Measurements from ENCODE around the gene AGBL2.
A peak's percentile ranks its signal among the peaks of the same experiment; 100 is the strongest.

The AGBL2 gene

GRCh38 chr11:47631473-47631872, 83.7 kb downstream of the AGBL2 start:
- Histone ChIP-seq H2BK5ac (ENCODE audit: low read depth, low read length, poor library complexity) (no peak overlapping the region), H3K4me2 (ENCODE audit: low read length) (no peak overlapping the region)
- DNase-seq = peak; percentile 78 to 93

GRCh38 chr11:47628026-47628425, 87.1 kb downstream of the AGBL2 start:
- H3K79me2 ChIP-seq (ENCODE audit: control insufficient read depth, insufficient read depth, low read length, poor library complexity) = no peaks in the 10 kb centered on the region
- no peak overlapping the region for H2AFZ ChIP-seq (ENCODE audit: insufficient read depth, low read length, poor library complexity)
- H3K27me3 ChIP-seq (ENCODE audit: insufficient read depth, low read length) = no peaks in the 10 kb centered on the region
- no CpG with 5 or more reads among the region's 4 CpGs for WGBS (ENCODE audit: extremely low coverage, insufficient coverage, insufficient read length)
- H3K36me3 ChIP-seq (ENCODE audit: control insufficient read depth in 1 of 2, insufficient read depth in 2 of 2, low read length in 2 of 2) = peaks cover 39 to 50% of the 10 kb centered on the region in 2 experiments
- no peak overlapping the region for H2BK5ac ChIP-seq (ENCODE audit: low read depth, low read length, poor library complexity)
- no peak overlapping the region for H3K27ac ChIP-seq (ENCODE audit: low read depth, low read length)
- no peak overlapping the region for H2AK5ac ChIP-seq (ENCODE audit: low read length)
- no peak overlapping the region for H3K18ac ChIP-seq (ENCODE audit: low read length)
- H3K9ac ChIP-seq (ENCODE audit: low read length) = no peak overlapping the region
- DNase-seq = no peak
- no peak overlapping the region for H4K12ac ChIP-seq (ENCODE audit: low read depth, low read length)
- no peaks in the 10 kb centered on the region for H3K4me1 ChIP-seq (ENCODE audit: control insufficient read depth in 1 of 2, insufficient read depth in 2 of 2, low read length in 2 of 2)
- H4K8ac ChIP-seq (ENCODE audit: low read depth, low read length) = no peak overlapping the region
- no peaks in the 10 kb centered on the region for H3K79me1 ChIP-seq (ENCODE audit: low read length)
- H3K4me2 ChIP-seq (ENCODE audit: low read length) = no peak overlapping the region
- no peak overlapping the region for H3K23ac ChIP-seq (ENCODE audit: low read length)
- H3K4me3 ChIP-seq (ENCODE audit: low read depth, low read length) = no peak overlapping the region
- no peak overlapping the region for H3K14ac ChIP-seq (ENCODE audit: low read length)
- no peak overlapping the region for H2BK12ac ChIP-seq (ENCODE audit: low read length)
- H4K91ac ChIP-seq (ENCODE audit: low read depth, low read length) = no peak overlapping the region
- no peak overlapping the region for H2BK120ac ChIP-seq (ENCODE audit: insufficient read depth, low read length, poor library complexity)
- H3K4ac ChIP-seq (ENCODE audit: low read depth, low read length) = no peak overlapping the region
- H3K9me3 ChIP-seq (ENCODE audit: insufficient read depth, low read depth, low read length) = no peaks in the 10 kb centered on the region

More at GRCh38 chr11:47631473-47631872, 83.7 kb downstream of the AGBL2 start:
- H4K12ac ChIP-seq (ENCODE audit: low read depth, low read length) = no peak overlapping the region
- H2BK120ac ChIP-seq (ENCODE audit: insufficient read depth, low read length, poor library complexity) = no peak overlapping the region
- H3K9me3 ChIP-seq (ENCODE audit: insufficient read depth, low read depth, low read length) = no peaks in the 10 kb centered on the region
- no peak overlapping the region for H2AK5ac ChIP-seq (ENCODE audit: low read length)
- no peak overlapping the region for H2AFZ ChIP-seq (ENCODE audit: insufficient read depth, low read length, poor library complexity)
- H3K18ac ChIP-seq (ENCODE audit: low read length) = no peak overlapping the region
- H3K36me3 ChIP-seq (ENCODE audit: control insufficient read depth in 1 of 2, insufficient read depth in 2 of 2, low read length in 2 of 2) = peaks cover 34 to 42% of the 10 kb centered on the region in 2 experiments
- H3K27me3 ChIP-seq (ENCODE audit: insufficient read depth, low read length) = no peaks in the 10 kb centered on the region
- no peak overlapping the region for H4K8ac ChIP-seq (ENCODE audit: low read depth, low read length)
- no peaks in the 10 kb centered on the region for H3K79me1 ChIP-seq (ENCODE audit: low read length)
- no peak overlapping the region for H2BK12ac ChIP-seq (ENCODE audit: low read length)
- no peaks in the 10 kb centered on the region for H3K79me2 ChIP-seq (ENCODE audit: control insufficient read depth, insufficient read depth, low read length, poor library complexity)
- H3K4me1 ChIP-seq (ENCODE audit: control insufficient read depth in 1 of 2, insufficient read depth in 2 of 2, low read length in 2 of 2) = no peaks in the 10 kb centered on the region
- H3K14ac ChIP-seq (ENCODE audit: low read length) = no peak overlapping the region
- WGBS (ENCODE audit: extremely low coverage, insufficient coverage, insufficient read length) = no CpG with 5 or more reads among the region's 5 CpGs
- H3K9ac ChIP-seq (ENCODE audit: low read length) = no peak overlapping the region
- no peak overlapping the region for H3K4ac ChIP-seq (ENCODE audit: low read depth, low read length)
- no peak overlapping the region for H3K23ac ChIP-seq (ENCODE audit: low read length)
- H3K4me3 ChIP-seq (ENCODE audit: low read depth, low read length) = no peak overlapping the region
- no peak overlapping the region for H3K27ac ChIP-seq (ENCODE audit: low read depth, low read length)
- H4K91ac ChIP-seq (ENCODE audit: low read depth, low read length) = no peak overlapping the region

- no peak overlapping the region for H2AFZ ChIP-seq (ENCODE audit: insufficient read depth, low read length, poor library complexity)
- whole genome bisulfite sequencing (ENCODE audit: extremely low coverage, insufficient coverage, insufficient read length) = no CpG with 5 or more reads among the region's 8 CpGs
- H3K4me3 ChIP-seq (ENCODE audit: low read depth, low read length) = no peak overlapping the region
- no peak overlapping the region for H2BK12ac ChIP-seq (ENCODE audit: low read length)
- H4K91ac ChIP-seq (ENCODE audit: low read depth, low read length) = no peak overlapping the region
- H3K4me1 ChIP-seq (ENCODE audit: control insufficient read depth in 1 of 2, insufficient read depth in 2 of 2, low read length in 2 of 2) = no peaks in the 10 kb centered on the region
- no peak overlapping the region for H3K23ac ChIP-seq (ENCODE audit: low read length)
- H4K8ac ChIP-seq (ENCODE audit: low read depth, low read length) = no peak overlapping the region
- DNase-seq = no peak
- H3K36me3 ChIP-seq (ENCODE audit: control insufficient read depth in 1 of 2, insufficient read depth in 2 of 2, low read length in 2 of 2) = peaks cover 45 to 52% of the 10 kb centered on the region in 2 experiments
- no peak overlapping the region for H2BK120ac ChIP-seq (ENCODE audit: insufficient read depth, low read length, poor library complexity)
- no peak overlapping the region for H3K4ac ChIP-seq (ENCODE audit: low read depth, low read length)
- H3K27me3 ChIP-seq (ENCODE audit: insufficient read depth, low read length) = no peaks in the 10 kb centered on the region
- H3K27ac ChIP-seq (ENCODE audit: low read depth, low read length) = no peak overlapping the region
- no peak overlapping the region for H2AK5ac ChIP-seq (ENCODE audit: low read length)
- no peak overlapping the region for H2BK5ac ChIP-seq (ENCODE audit: low read depth, low read length, poor library complexity)
- H3K9me3 ChIP-seq (ENCODE audit: insufficient read depth, low read depth, low read length) = no peaks in the 10 kb centered on the region
- no peak overlapping the region for H3K4me2 ChIP-seq (ENCODE audit: low read length)
- H3K79me2 ChIP-seq (ENCODE audit: control insufficient read depth, insufficient read depth, low read length, poor library complexity) = no peaks in the 10 kb centered on the region
- no peak overlapping the region for H4K12ac ChIP-seq (ENCODE audit: low read depth, low read length)
- no peak overlapping the region for H3K18ac ChIP-seq (ENCODE audit: low read length)
- H3K14ac ChIP-seq (ENCODE audit: low read length) = no peak overlapping the region
- no peaks in the 10 kb centered on the region for H3K79me1 ChIP-seq (ENCODE audit: low read length)
- no peak overlapping the region for H3K9ac ChIP-seq (ENCODE audit: low read length)
Observed at GRCh38 chr11:47626234-47626633, 88.9 kb downstream of the AGBL2 start.

GRCh38 chr11:47620836-47621378, 94.3 kb downstream of the AGBL2 start:
- H3K4me3 ChIP-seq (ENCODE audit: low read depth, low read length) = no peak overlapping the region
- H3K4me1 ChIP-seq (ENCODE audit: control insufficient read depth in 1 of 2, insufficient read depth in 2 of 2, low read length in 2 of 2) = no peaks in the 10 kb centered on the region
- DNase-seq = no peak
- H3K27ac ChIP-seq (ENCODE audit: low read depth, low read length) = no peak overlapping the region
- no peak overlapping the region for H4K8ac ChIP-seq (ENCODE audit: low read depth, low read length)
- no peak overlapping the region for H2BK120ac ChIP-seq (ENCODE audit: insufficient read depth, low read length, poor library complexity)
- no peak overlapping the region for H3K4me2 ChIP-seq (ENCODE audit: low read length)
- no peak overlapping the region for H3K23ac ChIP-seq (ENCODE audit: low read length)
- H3K14ac ChIP-seq (ENCODE audit: low read length) = no peak overlapping the region
- H2AFZ ChIP-seq (ENCODE audit: insufficient read depth, low read length, poor library complexity) = no peak overlapping the region
- H2BK12ac ChIP-seq (ENCODE audit: low read length) = no peak overlapping the region
- H3K18ac ChIP-seq (ENCODE audit: low read length) = no peak overlapping the region
- no peak overlapping the region for H4K91ac ChIP-seq (ENCODE audit: low read depth, low read length)
- H2BK5ac ChIP-seq (ENCODE audit: low read depth, low read length, poor library complexity) = no peak overlapping the region
- H3K79me1 ChIP-seq (ENCODE audit: low read length) = no peaks in the 10 kb centered on the region
- no peaks in the 10 kb centered on the region for H3K79me2 ChIP-seq (ENCODE audit: control insufficient read depth, insufficient read depth, low read length, poor library complexity)
- no peaks in the 10 kb centered on the region for H3K27me3 ChIP-seq (ENCODE audit: insufficient read depth, low read length)
- H3K9me3 ChIP-seq (ENCODE audit: insufficient read depth, low read depth, low read length) = no peaks in the 10 kb centered on the region
- H3K36me3 ChIP-seq (ENCODE audit: control insufficient read depth in 1 of 2, insufficient read depth in 2 of 2, low read length in 2 of 2) = peaks cover 31 to 42% of the 10 kb centered on the region in 2 experiments
- WGBS (ENCODE audit: extremely low coverage, insufficient coverage, insufficient read length) = no CpG with 5 or more reads among the region's 2 CpGs
- H4K12ac ChIP-seq (ENCODE audit: low read depth, low read length) = no peak overlapping the region
- H2AK5ac ChIP-seq (ENCODE audit: low read length) = no peak overlapping the region
- no peak overlapping the region for H3K4ac ChIP-seq (ENCODE audit: low read depth, low read length)
- H3K9ac ChIP-seq (ENCODE audit: low read length) = no peak overlapping the region
